Adrenal gland (tissue), 5 donors: ENCODE results near the gene TCEA3.

ENCODE experiments used
- POLR2A ChIP-seq, 2 donors: fragments of 450-650 bp; IDR thresholded peaks; one replicate each; pipeline ENCODE4 v1.6.1; 2017; ENCODE audit warnings: antibody characterized with exemption in 2 of 2, mild to moderate bottlenecking in 2 of 2, moderate library complexity in 1 of 2
- TF ChIP-seq, protein P1 (sequence below), 6 experiments: fragments of 450-650 bp in 4 of 6; fragments of 200-600 bp in 2 of 6; sonication (generic) in 1 of 6; IDR thresholded peaks; 1 replicate in 5 of 6; 2 replicates in 1 of 6; pipeline versions ENCODE4 v1.5.1 to v1.8.0; 2016 to 2021; ENCODE audit warnings: antibody characterized with exemption in 6 of 6, mild to moderate bottlenecking in 2 of 6, moderate library complexity in 1 of 6
- donor health status: DM: no; HTN: no; CAD: no.

DNA sequence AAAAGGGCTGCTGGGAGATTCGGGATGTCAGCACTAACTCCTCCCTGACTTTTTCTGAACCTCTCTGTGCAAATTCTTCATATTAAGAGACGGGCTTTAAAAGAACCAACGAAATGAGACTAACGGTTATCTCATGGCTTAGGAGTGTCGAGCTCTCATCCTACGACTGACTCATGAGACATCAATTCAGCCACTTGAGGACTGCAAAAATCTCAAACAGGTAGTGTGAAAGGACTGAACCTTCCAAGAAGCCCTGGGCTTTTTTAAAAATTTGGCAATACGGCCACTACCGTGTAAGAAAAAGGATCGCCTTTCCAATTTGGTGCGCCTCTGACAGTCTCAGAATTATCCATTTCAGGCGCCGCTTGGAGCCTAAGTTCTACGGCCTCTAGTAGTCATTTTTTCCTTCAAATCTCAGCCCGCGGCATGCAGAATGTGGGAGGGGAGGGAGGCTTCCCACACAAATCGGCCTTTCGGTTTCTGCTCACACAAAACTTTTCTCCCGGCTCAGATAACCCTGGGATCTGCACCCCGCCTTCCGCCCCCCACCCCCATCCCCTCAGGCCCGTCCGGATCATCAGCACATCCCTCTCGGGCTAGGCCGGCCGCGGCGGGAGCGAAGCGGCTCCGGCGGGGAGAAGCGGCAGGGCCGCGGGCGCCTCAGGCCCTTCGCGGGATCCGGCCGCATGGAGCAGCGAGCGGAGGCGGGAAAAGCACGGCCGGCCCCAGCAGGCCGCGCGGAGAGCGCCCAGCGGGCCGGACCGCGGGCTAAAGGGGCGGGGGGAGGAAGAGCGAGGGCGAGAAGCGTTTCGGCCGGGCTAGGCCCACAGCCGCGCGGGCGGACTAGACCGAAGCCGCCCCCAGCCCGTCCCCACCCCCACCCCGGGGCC lies 81.1 kb downstream of the TCEA3 start:
- TF ChIP-seq, protein P1, sequence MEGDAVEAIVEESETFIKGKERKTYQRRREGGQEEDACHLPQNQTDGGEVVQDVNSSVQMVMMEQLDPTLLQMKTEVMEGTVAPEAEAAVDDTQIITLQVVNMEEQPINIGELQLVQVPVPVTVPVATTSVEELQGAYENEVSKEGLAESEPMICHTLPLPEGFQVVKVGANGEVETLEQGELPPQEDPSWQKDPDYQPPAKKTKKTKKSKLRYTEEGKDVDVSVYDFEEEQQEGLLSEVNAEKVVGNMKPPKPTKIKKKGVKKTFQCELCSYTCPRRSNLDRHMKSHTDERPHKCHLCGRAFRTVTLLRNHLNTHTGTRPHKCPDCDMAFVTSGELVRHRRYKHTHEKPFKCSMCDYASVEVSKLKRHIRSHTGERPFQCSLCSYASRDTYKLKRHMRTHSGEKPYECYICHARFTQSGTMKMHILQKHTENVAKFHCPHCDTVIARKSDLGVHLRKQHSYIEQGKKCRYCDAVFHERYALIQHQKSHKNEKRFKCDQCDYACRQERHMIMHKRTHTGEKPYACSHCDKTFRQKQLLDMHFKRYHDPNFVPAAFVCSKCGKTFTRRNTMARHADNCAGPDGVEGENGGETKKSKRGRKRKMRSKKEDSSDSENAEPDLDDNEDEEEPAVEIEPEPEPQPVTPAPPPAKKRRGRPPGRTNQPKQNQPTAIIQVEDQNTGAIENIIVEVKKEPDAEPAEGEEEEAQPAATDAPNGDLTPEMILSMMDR (IDR thresholded peaks at IDR 0.05): no peak
- peak in 1 of 2 donors; percentile 46 for TF ChIP-seq POLR2A (IDR thresholded peaks at IDR 0.05)
